ENCODE results near the gene ALKBH5. TPM values are rescaled to one million over a fixed set of nuclear protein-coding genes. Genes with fewer than 3 reads are reported as not detected.
A peak's percentile ranks its signal among the peaks of the same experiment; 100 is the strongest.

Gene ALKBH5
- polyA plus RNA-seq, 1 of the 3 experiments (the other 2 are of a cell fraction): 41.0 TPM

GRCh38 chr17:18190628-18191235 lies 7.1 kb downstream of the ALKBH5 start (continued):
- no peak for TF ChIP-seq REST (IDR thresholded peaks at IDR 0.05; ENCODE audit: low read depth, low read length)
- no peak for TF ChIP-seq USF2 (IDR thresholded peaks at IDR 0.05; ENCODE audit: borderline replicate concordance, low read depth, low read length)
- TF ChIP-seq PBX3 (IDR thresholded peaks at IDR 0.05): no peak
- TF ChIP-seq TCF12 (IDR thresholded peaks at IDR 0.05): no peak
- no peak for TF ChIP-seq MAX (IDR thresholded peaks at IDR 0.05; ENCODE audit: low read depth)

GRCh38 chr17:18191236-18191667 lies 7.6 kb downstream of the ALKBH5 start:
- ChIA-PET CTCF (interaction anchor here (0.6 to 3.2 kb wide), 9 partner anchors 9 to 66 kb away, joined by 3 to 12 read pairs (median 7); no protein-coding TSS in a partner anchor), POLR2A (no interaction called here)
- DNase-seq: no peak
- Histone ChIP-seq H4K20me1 (ENCODE audit: insufficient read depth) (peaks cover 88% of the 10 kb centered on the region), H3K27me3 (ENCODE audit: insufficient read depth) (no peaks in the 10 kb centered on the region), H3K9me2 (no peaks in the 10 kb centered on the region), H3K36me3 (replicated peaks in 1 of 2; ENCODE audit: control insufficient read depth in 1 of 2, insufficient read depth in 2 of 2, low read length in 1 of 2) (peaks cover 24 to 25% of the 10 kb centered on the region in 2 experiments), H3K79me2 (ENCODE audit: insufficient read depth) (peaks cover 100% of the 10 kb centered on the region), H3K9me3 (no peaks in the 10 kb centered on the region), H3K4me2 (no peak overlapping the region; the same call in 1 of the 2 replicates), H3F3A (replicated peaks; ENCODE audit: insufficient read depth) (peaks cover 28% of the 10 kb centered on the region), H3K27ac (ENCODE audit: low read depth in 2 of 2, low read length in 1 of 2) (peak overlapping the region in 1 of 2 experiments; percentile 64; a peak in 1 of 4 replicates), H2AFZ (ENCODE audit: low read depth) (no peak overlapping the region), H3K9ac (no peak overlapping the region), H3K4me3 (ENCODE audit: low read depth in 2 of 2, low read length in 1 of 2) (no peak overlapping the region), H3K4me1 (ENCODE audit: control insufficient read depth in 1 of 2, insufficient read depth in 2 of 2, low read depth in 1 of 2, low read length in 1 of 2) (peaks cover 11 to 51% of the 10 kb centered on the region in 2 experiments)
- WGBS (ENCODE audit: low lambda C conversion rate): 90% methylated on average over 3 of the region's 3 CpGs
- no peak for TF ChIP-seq NFIC (IDR thresholded peaks at IDR 0.05; ENCODE audit: borderline replicate concordance)
- TF ChIP-seq IRF3 (IDR thresholded peaks at IDR 0.05; ENCODE audit: low read depth, low read length): no peak
- no peak for TF ChIP-seq ZBTB33 (IDR thresholded peaks at IDR 0.05; ENCODE audit: borderline replicate concordance, low read depth)
- TF ChIP-seq CHD2 (IDR thresholded peaks at IDR 0.05; ENCODE audit: low read length, partially characterized antibody): no peak
- no peak for TF ChIP-seq EP300 (IDR thresholded peaks at IDR 0.05; ENCODE audit: borderline replicate concordance in 1 of 2, low read depth in 1 of 2, low read length in 1 of 2)
- no peak for TF ChIP-seq RXRA (IDR thresholded peaks at IDR 0.05; ENCODE audit: borderline replicate concordance, low read depth)
- no peak for TF ChIP-seq TEAD4 (IDR thresholded peaks at IDR 0.05; ENCODE audit: borderline replicate concordance, insufficient read depth)
- no peak for TF ChIP-seq USF1 (IDR thresholded peaks at IDR 0.05; ENCODE audit: borderline replicate concordance, low read depth)
- TF ChIP-seq JUND (IDR thresholded peaks at IDR 0.05): no peak
- TF ChIP-seq, protein P1, sequence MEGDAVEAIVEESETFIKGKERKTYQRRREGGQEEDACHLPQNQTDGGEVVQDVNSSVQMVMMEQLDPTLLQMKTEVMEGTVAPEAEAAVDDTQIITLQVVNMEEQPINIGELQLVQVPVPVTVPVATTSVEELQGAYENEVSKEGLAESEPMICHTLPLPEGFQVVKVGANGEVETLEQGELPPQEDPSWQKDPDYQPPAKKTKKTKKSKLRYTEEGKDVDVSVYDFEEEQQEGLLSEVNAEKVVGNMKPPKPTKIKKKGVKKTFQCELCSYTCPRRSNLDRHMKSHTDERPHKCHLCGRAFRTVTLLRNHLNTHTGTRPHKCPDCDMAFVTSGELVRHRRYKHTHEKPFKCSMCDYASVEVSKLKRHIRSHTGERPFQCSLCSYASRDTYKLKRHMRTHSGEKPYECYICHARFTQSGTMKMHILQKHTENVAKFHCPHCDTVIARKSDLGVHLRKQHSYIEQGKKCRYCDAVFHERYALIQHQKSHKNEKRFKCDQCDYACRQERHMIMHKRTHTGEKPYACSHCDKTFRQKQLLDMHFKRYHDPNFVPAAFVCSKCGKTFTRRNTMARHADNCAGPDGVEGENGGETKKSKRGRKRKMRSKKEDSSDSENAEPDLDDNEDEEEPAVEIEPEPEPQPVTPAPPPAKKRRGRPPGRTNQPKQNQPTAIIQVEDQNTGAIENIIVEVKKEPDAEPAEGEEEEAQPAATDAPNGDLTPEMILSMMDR (IDR thresholded peaks at IDR 0.05): no peak
- TF ChIP-seq GATA2 (CRISPR knock-in tag; IDR thresholded peaks at IDR 0.05): no peak
- no peak for TF ChIP-seq YY1 (IDR thresholded peaks at IDR 0.05; ENCODE audit: low read depth)
